Right lobe of liver (tissue), 6 donors: ENCODE results near the gene RYR3. TPM values are rescaled to one million over a fixed set of nuclear protein-coding genes. Genes with fewer than 3 reads are reported as not detected.

Source experiments
- ATAC-seq, 4 donors: fragments of 200-7000 bp; cut with Tn5 transposase; one replicate each; pipeline ENCODE4 v1.9.1; 2020; ENCODE audit warnings: mild to moderate bottlenecking in 4 of 4, moderate library complexity in 4 of 4
- DNase-seq, 3 donors: peaks; one replicate each; pipeline ENCODE4 v3.0.0-alpha.2; 2020
- H3K27ac ChIP-seq, 3 donors: fragments of 200-600 bp; one replicate each; pipeline ENCODE4 v1.8.0; 2022
- H3K27me3 ChIP-seq, 2 donors: fragments of 200-600 bp; one replicate each; pipeline ENCODE4 v1.8.0; 2022
- H3K36me3 ChIP-seq, 4 donors: fragments of 200-600 bp; sonication (generic) in 1 of 4; one replicate each; pipeline versions ENCODE4 v1.5.1 to v1.8.0; 2017 to 2022; ENCODE audit warnings: control low read depth in 1 of 4
- H3K4me1 ChIP-seq, 4 donors: fragments of 200-600 bp; sonication (generic) in 1 of 4; one replicate each; pipeline versions ENCODE4 v1.5.1 to v1.8.0; 2017 to 2022; ENCODE audit warnings: control low read depth in 1 of 4
- H3K4me3 ChIP-seq, 3 donors: fragments of 200-600 bp; one replicate each; pipeline ENCODE4 v1.8.0; 2022
- H3K9me3 ChIP-seq, 4 donors: fragments of 200-600 bp; sonication (generic) in 1 of 4; one replicate each; pipeline versions ENCODE4 v1.5.1 to v1.8.0; 2017 to 2022; ENCODE audit warnings: control low read depth in 1 of 4
- POLR2A ChIP-seq: fragments of 450-650 bp; IDR thresholded peaks from one replicate; pipeline ENCODE4 v1.6.1; 2017; ENCODE audit warnings: antibody characterized with exemption, mild to moderate bottlenecking
- WGBS: methylation state at CpG from one replicate; pipeline ENCODE4 v1.1.6; 2018; ENCODE audit warnings: low coverage, low lambda C conversion rate; ENCODE audit not compliant: insufficient coverage; ENCODE audit errors: missing lambda C conversion rate; 5-methylcytosine and 5-hydroxymethylcytosine counted together
- intact Hi-C, 2 donors: fragments of 100-400 bp; cut with DNase I; formaldehyde crosslinking; loops; one replicate each; pipeline versions ENCODE4 v1.11.2 to v1.14.1; 2022
- total RNA-seq, 6 experiments: library from RNA; depleted of rRNA in 2 of 6; stranded (reverse); fragments of >200 nt in 2 of 6; fragmentation: NEBNext Ultra II Directional in 3 of 6; extraction: Animal tissue kit (Norgen Biotek cat#: 25700) in 3 of 6; gene quantifications; one replicate each; pipeline versions ENCODE4 v1.1.0 to v1.2.4, GENCODE V29; 2016 to 2023
- TF ChIP-seq, protein P1 (sequence below), 4 donors: fragments of 200-600 bp in 3 of 4; fragments of 450-650 bp in 1 of 4; IDR thresholded peaks; one replicate each; pipeline versions ENCODE4 v1.5.1 to v1.8.0; 2016 to 2022; ENCODE audit warnings: antibody characterized with exemption in 4 of 4, mild to moderate bottlenecking in 2 of 4
- donor health status: DM: no; HTN: yes; CAD: no.
- donor health status: DM: no; HTN: no; CAD: no.
- donor health status: DM: no; HTN: no; CAD: no.
- donor health status: DM: no; HTN: yes; CAD: no.
- donor health status: DM: no; HTN: yes; CAD: no.

Gene RYR3
- total RNA-seq, 6 experiments from 2014 or later = under 0.01 to 0.31 (median 0.05) TPM; not detected in 3

DNA sequence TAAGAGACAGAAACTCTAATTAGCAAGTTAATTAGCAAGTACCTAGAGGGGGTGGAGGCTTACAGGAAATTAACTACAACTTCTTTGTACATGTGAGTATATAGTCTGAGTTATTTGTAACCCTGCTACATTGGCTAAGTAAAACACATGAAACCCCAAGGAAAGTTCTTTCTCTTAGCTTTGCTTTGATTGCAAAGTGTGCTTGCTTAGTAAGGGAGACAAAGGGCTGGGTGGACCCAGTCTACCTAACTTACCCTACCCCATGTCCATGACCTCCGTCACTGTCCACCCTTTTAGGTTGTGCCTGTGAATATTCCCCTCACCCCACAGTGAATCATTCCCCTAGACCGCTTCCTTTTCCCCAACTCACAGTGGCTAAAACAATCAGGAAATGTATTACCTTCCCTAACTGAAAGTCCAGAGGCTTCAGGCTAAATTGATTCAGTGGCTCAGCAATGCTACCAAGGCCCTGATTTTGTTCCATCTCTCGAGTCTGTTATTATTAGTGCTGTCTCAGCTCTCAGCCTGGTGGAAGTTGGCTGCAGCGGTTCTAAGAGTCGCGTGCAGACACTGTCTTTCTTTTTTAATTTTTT is 31.1 kb upstream of the RYR3 start:
- ATAC-seq (no peak), DNase-seq (no peak)
- WGBS = 67% methylated on average over 6 of the region's 6 CpGs
- H3K4me3 ChIP-seq = no peak overlapping the region
- intact Hi-C loops = no loop called here
- H3K4me1 ChIP-seq = no peaks in the 10 kb centered on the region
- TF ChIP-seq, protein P1, sequence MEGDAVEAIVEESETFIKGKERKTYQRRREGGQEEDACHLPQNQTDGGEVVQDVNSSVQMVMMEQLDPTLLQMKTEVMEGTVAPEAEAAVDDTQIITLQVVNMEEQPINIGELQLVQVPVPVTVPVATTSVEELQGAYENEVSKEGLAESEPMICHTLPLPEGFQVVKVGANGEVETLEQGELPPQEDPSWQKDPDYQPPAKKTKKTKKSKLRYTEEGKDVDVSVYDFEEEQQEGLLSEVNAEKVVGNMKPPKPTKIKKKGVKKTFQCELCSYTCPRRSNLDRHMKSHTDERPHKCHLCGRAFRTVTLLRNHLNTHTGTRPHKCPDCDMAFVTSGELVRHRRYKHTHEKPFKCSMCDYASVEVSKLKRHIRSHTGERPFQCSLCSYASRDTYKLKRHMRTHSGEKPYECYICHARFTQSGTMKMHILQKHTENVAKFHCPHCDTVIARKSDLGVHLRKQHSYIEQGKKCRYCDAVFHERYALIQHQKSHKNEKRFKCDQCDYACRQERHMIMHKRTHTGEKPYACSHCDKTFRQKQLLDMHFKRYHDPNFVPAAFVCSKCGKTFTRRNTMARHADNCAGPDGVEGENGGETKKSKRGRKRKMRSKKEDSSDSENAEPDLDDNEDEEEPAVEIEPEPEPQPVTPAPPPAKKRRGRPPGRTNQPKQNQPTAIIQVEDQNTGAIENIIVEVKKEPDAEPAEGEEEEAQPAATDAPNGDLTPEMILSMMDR (IDR thresholded peaks at IDR 0.05) = no peak
- TF ChIP-seq POLR2A = no peak
- no peaks in the 10 kb centered on the region for H3K36me3 ChIP-seq
- no peaks in the 10 kb centered on the region for H3K9me3 ChIP-seq
- H3K27me3 ChIP-seq = no peaks in the 10 kb centered on the region
- H3K27ac ChIP-seq = no peak overlapping the region

DNA sequence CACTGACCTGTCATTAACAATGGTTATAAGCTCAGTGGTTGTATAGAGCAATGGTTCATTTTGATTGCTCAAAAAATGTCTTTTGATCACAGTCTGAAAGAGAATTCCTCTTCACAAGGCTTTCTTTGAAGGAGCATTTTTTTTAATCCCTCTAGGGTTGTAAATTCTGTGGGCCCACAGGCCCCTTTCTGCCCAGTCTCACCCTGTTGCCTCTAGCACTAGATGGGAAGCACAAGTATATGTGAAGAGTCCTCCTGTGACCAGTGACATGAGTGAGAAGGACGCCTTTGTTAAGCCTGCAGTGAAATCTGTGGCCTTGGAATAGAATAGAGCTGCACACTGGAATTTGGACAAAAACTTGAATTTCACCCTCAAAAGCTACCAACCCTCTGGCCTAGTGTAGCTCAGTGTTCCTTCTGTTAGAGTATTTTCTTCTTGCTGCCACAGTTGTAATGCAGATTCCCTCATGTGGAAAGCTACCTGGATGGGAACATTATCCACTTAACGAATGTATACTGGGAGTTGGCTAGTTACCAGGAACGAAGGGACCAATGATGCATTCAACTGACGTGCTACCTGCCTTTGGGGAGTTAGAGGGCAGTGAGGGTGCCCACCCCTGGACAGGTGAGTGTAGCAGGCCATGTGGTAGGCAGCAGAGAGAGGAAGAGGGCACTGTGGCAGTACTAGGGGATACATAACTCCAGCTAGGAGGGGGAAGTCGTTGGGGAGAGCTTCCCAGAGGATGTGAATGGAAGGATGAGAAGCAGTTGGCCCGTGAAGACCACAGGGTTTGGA is 28.3 kb upstream of the RYR3 start:
- Histone ChIP-seq H3K9me3 (no peaks in the 10 kb centered on the region), H3K4me3 (no peak overlapping the region), H3K27me3 (no peaks in the 10 kb centered on the region), H3K4me1 (no peaks in the 10 kb centered on the region), H3K27ac (no peak overlapping the region), H3K36me3 (no peaks in the 10 kb centered on the region)
- intact Hi-C loops = no loop called here
- ATAC-seq (no peak), DNase-seq (no peak)
- 51% methylated on average over 6 of the region's 6 CpGs for WGBS
- no peak for TF ChIP-seq POLR2A
- TF ChIP-seq, protein P1 (IDR thresholded peaks at IDR 0.05) = no peak

DNA sequence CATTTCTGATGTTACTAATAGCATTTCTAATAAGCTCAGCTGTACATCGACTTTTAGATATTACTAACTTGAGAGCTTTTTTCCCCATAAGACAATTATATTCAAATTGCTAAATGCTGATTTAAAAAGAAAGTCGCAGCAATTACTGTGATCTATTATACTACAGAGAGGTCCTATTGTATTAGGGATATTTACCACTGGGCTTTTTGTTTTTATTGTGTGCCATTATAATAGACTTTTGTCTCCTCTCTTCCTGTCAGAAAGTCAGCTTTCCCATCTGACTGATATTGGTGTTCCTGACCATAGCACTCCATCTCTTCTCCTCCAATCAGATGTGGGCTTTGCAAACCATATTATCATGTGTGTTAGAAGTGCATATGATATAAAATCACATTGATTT is 27.2 kb upstream of the RYR3 start:
- Histone ChIP-seq H3K27ac (no peak overlapping the region), H3K36me3 (no peaks in the 10 kb centered on the region), H3K4me3 (no peak overlapping the region), H3K4me1 (no peaks in the 10 kb centered on the region), H3K27me3 (no peaks in the 10 kb centered on the region), H3K9me3 (no peaks in the 10 kb centered on the region)
- WGBS = 74% methylated on average over 2 of the region's 2 CpGs
- DNase-seq (no peak), ATAC-seq (no peak)
- intact Hi-C loops = no loop called here
- TF ChIP-seq, protein P1 (IDR thresholded peaks at IDR 0.05) = no peak

DNA sequence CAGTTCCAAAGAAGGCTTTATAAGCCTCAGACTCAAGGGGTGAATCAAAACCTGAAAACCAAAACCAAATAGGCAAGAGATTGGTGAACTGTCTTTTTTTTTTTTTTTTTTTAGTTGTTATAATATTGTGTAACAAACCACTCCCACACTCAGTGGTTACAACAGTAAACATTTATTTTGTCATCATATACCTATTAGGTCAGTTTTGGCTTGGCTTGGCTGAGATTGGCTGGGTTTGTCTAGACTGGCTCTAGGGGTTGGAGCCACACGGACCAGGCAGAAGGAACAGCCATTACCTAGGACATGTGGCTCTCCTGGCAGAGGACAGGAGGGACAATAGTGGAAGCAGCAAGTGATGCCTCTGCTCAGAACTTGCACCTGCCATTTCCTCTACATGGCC is 26.4 kb upstream of the RYR3 start:
- 64% methylated on average over 1 of the region's 1 CpG for WGBS
- no peaks in the 10 kb centered on the region for H3K9me3 ChIP-seq
- no peaks in the 10 kb centered on the region for H3K36me3 ChIP-seq
- intact Hi-C loops = no loop called here
- no peak overlapping the region for H3K27ac ChIP-seq
- H3K4me3 ChIP-seq = no peak overlapping the region
- TF ChIP-seq, protein P1 (IDR thresholded peaks at IDR 0.05) = no peak
- TF ChIP-seq POLR2A = no peak
- DNase-seq = no peak
- no peaks in the 10 kb centered on the region for H3K4me1 ChIP-seq
- no peaks in the 10 kb centered on the region for H3K27me3 ChIP-seq
- ATAC-seq = no peak
